Gastrocnemius medialis (tissue), 4 donors: ENCODE measurements around the gene SMCO2.

Source experiments
- POLR2A ChIP-seq, 2 donors: fragments of 450-650 bp; IDR thresholded peaks; one replicate each; pipeline ENCODE4 v1.6.1; 2017; ENCODE audit warnings: antibody characterized with exemption in 2 of 2, mild to moderate bottlenecking in 2 of 2, moderate library complexity in 2 of 2
- TF ChIP-seq, protein P1 (sequence below), 5 experiments: fragments of 450-650 bp in 3 of 5; fragments of 200-600 bp in 2 of 5; sonication (generic) in 2 of 5; IDR thresholded peaks in 4 of 5; conservative IDR thresholded peaks in 1 of 5; 1 replicate in 4 of 5; 2 replicates in 1 of 5; pipeline ENCODE4 v1.5.1; 2016 to 2019; ENCODE audit warnings: antibody characterized with exemption in 5 of 5, mild to moderate bottlenecking in 3 of 5, moderate library complexity in 3 of 5

DNA sequence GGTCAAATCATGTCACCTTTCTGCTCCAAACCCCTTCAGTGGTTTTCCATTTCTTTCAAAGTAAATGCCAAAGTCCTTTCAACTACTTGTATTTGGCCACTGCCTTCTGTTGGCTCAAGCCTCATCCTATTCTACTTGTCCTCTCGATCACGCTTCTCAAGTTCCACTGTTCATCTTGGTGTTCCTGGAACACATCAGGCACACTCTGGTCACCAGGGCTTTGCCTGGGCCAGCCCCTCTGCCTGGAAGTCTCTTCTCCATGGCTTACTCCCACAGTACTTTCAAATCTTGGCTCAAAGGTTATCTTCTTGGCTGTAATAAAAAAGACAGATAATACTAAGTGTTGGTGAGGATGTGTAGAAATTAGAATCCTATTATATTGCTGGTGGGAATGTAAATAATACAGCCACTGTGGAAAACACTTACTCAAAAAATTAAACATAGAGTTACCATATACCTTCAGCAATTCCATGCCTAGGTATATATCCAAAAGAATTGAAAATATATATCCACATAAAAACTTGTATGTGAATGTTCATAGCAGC is 60.2 kb downstream of the SMCO2 start:
- TF ChIP-seq, protein P1, sequence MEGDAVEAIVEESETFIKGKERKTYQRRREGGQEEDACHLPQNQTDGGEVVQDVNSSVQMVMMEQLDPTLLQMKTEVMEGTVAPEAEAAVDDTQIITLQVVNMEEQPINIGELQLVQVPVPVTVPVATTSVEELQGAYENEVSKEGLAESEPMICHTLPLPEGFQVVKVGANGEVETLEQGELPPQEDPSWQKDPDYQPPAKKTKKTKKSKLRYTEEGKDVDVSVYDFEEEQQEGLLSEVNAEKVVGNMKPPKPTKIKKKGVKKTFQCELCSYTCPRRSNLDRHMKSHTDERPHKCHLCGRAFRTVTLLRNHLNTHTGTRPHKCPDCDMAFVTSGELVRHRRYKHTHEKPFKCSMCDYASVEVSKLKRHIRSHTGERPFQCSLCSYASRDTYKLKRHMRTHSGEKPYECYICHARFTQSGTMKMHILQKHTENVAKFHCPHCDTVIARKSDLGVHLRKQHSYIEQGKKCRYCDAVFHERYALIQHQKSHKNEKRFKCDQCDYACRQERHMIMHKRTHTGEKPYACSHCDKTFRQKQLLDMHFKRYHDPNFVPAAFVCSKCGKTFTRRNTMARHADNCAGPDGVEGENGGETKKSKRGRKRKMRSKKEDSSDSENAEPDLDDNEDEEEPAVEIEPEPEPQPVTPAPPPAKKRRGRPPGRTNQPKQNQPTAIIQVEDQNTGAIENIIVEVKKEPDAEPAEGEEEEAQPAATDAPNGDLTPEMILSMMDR (IDR thresholded peaks at IDR 0.05 in 4 of 5, conservative IDR thresholded peaks at IDR 0.05 in 1 of 5), result no peak
- no peak for TF ChIP-seq POLR2A (IDR thresholded peaks at IDR 0.05)
